Tibial nerve (tissue), 4 donors: ENCODE measurements around the gene NKAPL. TPM values are rescaled to one million over a fixed set of nuclear protein-coding genes. Genes with fewer than 3 reads are reported as not detected.
A peak's percentile ranks its signal among the peaks of the same experiment; 100 is the strongest.

ENCODE experiments used
- DNase-seq, 2 donors: peaks; one replicate each; pipeline ENCODE4 v3.0.0-alpha.2; 2019; ENCODE audit warnings: low spot score in 2 of 2
- H3K27ac ChIP-seq, 4 donors: fragments of 200-600 bp; sonication (generic) in 3 of 4; one replicate each; pipeline ENCODE4 v1.5.1; 2017 to 2019; ENCODE audit warnings: mild to moderate bottlenecking in 1 of 4
- H3K27me3 ChIP-seq, 2 donors: fragments of 200-600 bp; sonication (generic) in 1 of 2; one replicate each; pipeline versions ENCODE4 v1.5.1 to v1.6.0; 2017 to 2019
- H3K36me3 ChIP-seq, 3 donors: fragments of 200-600 bp; sonication (generic); one replicate each; pipeline ENCODE4 v1.5.1; 2018 to 2019
- H3K4me1 ChIP-seq, 4 donors: fragments of 200-600 bp; sonication (generic) in 3 of 4; one replicate each; pipeline ENCODE4 v1.5.1; 2017 to 2019
- H3K4me3 ChIP-seq, 4 donors: fragments of 200-600 bp; sonication (generic) in 3 of 4; one replicate each; pipeline ENCODE4 v1.5.1; 2017 to 2019; ENCODE audit warnings: mild to moderate bottlenecking in 1 of 4, moderate library complexity in 1 of 4
- H3K9me3 ChIP-seq, 4 donors: fragments of 200-600 bp; sonication (generic) in 3 of 4; one replicate each; pipeline ENCODE4 v1.5.1; 2017 to 2019
- EP300 ChIP-seq, 2 donors: sonication (generic); formaldehyde crosslinking; IDR thresholded peaks; one replicate each; pipeline ENCODE4 v1.6.1; 2017; ENCODE audit warnings: antibody characterized with exemption in 2 of 2, mild to moderate bottlenecking in 1 of 2
- POLR2A ChIP-seq, 2 donors: fragments of 450-650 bp; IDR thresholded peaks; one replicate each; pipeline ENCODE4 v1.6.1; 2017; ENCODE audit warnings: antibody characterized with exemption in 2 of 2, mild to moderate bottlenecking in 2 of 2, moderate library complexity in 2 of 2
- WGBS, 2 donors: methylation state at CpG; one replicate each; pipeline ENCODE4 v1.1.5; 2018; 5-methylcytosine and 5-hydroxymethylcytosine counted together
- total RNA-seq, 4 donors: library from RNA; depleted of rRNA; stranded (reverse); fragments of >200 nt; gene quantifications; one replicate each; pipeline ENCODE4 v1.1.0, GENCODE V29; 2016
- TF ChIP-seq, protein P1 (sequence below), 5 experiments: fragments of 200-600 bp in 3 of 5; fragments of 450-650 bp in 2 of 5; sonication (generic) in 3 of 5; IDR thresholded peaks; one replicate each; pipeline ENCODE4 v1.5.1; 2016 to 2019; ENCODE audit warnings: antibody characterized with exemption in 5 of 5, mild to moderate bottlenecking in 3 of 5, moderate library complexity in 2 of 5

The NKAPL gene
- total RNA-seq, 4 donors from 2014 or later: 1.2 to 4.2 (median 1.8) TPM

- Histone ChIP-seq H3K9me3 (peaks cover 0 to 24% (median 0%) of the 10 kb centered on the region in 4 donors), H3K27ac (no peak overlapping the region), H3K4me1 (peaks cover 0 to 16% (median 7%) of the 10 kb centered on the region in 4 donors), H3K36me3 (no peaks in the 10 kb centered on the region), H3K27me3 (no peaks in the 10 kb centered on the region), H3K4me3 (no peak overlapping the region)
- no peak for DNase-seq
- TF ChIP-seq, protein P1, sequence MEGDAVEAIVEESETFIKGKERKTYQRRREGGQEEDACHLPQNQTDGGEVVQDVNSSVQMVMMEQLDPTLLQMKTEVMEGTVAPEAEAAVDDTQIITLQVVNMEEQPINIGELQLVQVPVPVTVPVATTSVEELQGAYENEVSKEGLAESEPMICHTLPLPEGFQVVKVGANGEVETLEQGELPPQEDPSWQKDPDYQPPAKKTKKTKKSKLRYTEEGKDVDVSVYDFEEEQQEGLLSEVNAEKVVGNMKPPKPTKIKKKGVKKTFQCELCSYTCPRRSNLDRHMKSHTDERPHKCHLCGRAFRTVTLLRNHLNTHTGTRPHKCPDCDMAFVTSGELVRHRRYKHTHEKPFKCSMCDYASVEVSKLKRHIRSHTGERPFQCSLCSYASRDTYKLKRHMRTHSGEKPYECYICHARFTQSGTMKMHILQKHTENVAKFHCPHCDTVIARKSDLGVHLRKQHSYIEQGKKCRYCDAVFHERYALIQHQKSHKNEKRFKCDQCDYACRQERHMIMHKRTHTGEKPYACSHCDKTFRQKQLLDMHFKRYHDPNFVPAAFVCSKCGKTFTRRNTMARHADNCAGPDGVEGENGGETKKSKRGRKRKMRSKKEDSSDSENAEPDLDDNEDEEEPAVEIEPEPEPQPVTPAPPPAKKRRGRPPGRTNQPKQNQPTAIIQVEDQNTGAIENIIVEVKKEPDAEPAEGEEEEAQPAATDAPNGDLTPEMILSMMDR (IDR thresholded peaks at IDR 0.05): no peak
- TF ChIP-seq EP300 (IDR thresholded peaks at IDR 0.05): no peak
- TF ChIP-seq POLR2A (IDR thresholded peaks at IDR 0.05): no peak
- 0% methylated on average over 1 of the region's 1 CpG for WGBS, 2 donors
These were observed 2.1 kb upstream of the NKAPL start for GRCh38 chr6:28257042-28257441.

- WGBS, 2 donors: 34 to 39% methylated on average over 2 of the region's 2 CpGs
- TF ChIP-seq POLR2A (IDR thresholded peaks at IDR 0.05) (no peak), EP300 (IDR thresholded peaks at IDR 0.05) (no peak)
These were observed 4.8 kb downstream of the NKAPL start for GRCh38 chr6:28263922-28264321.

DNA sequence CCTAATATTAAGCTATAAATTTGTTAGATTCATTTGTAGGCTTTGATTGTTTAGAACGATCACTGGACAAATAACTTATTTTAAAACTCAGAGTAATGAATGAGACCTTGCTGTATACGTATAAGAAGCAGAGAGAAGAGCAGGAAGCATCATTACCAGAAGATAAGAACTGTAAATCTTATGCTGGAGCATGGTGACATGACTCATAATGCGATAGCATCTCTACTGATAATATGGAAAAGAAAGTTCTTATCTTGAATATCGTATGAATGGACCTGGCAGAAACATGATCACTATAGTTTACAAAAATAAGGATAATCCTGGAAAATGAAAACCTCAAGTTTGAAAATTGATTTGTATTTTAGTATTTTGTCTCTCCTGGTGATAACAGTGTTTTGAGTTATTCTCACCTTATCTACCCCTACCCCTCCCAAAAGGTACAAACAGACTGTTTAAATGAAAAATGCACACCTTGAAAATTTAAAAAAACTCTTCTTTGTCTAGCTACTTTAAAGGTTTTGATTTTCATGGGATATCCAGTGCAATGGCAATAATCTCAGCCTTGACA is 5.8 kb downstream of the NKAPL start:
- WGBS, 2 donors: 69 to 70% methylated on average over 4 of the region's 4 CpGs
- TF ChIP-seq EP300 (IDR thresholded peaks at IDR 0.05): no peak
- no peak for TF ChIP-seq POLR2A (IDR thresholded peaks at IDR 0.05)
- TF ChIP-seq, protein P1 (IDR thresholded peaks at IDR 0.05): no peak
- DNase-seq: no peak
- Histone ChIP-seq H3K9me3 (peaks cover 0 to 14% (median 0%) of the 10 kb centered on the region in 4 donors), H3K27me3 (no peaks in the 10 kb centered on the region), H3K4me1 (peaks cover 0 to 31% (median 2%) of the 10 kb centered on the region in 4 donors), H3K4me3 (no peak overlapping the region), H3K36me3 (peaks cover 0 to 2% (median 0%) of the 10 kb centered on the region in 3 donors), H3K27ac (no peak overlapping the region)

More at GRCh38 chr6:28263922-28264321, 4.8 kb downstream of the NKAPL start:
- Histone ChIP-seq H3K4me3 (no peak overlapping the region), H3K9me3 (peaks cover 0 to 24% (median 0%) of the 10 kb centered on the region in 4 donors), H3K36me3 (no peaks in the 10 kb centered on the region), H3K4me1 (peaks cover 0 to 31% (median 5%) of the 10 kb centered on the region in 4 donors), H3K27me3 (no peaks in the 10 kb centered on the region), H3K27ac (no peak overlapping the region)
- no peak for DNase-seq

DNA sequence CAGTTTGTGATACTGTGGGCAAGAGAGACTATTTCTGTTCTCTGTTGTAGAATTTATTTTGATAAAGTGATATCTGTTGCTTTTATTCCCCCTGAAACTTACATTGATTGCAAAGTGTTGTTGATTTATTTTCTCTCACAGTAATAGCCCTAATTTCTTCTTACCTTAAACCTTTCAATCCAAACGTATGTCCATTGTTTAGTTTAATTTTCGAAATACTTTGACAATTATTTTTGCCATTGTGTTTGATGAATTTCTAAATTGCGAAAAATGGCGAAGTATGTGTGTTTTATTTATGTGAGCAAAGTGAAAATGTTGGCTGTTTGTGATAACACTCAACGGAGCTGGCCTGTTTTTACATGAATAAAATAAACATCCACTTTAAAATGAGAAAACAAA is 7.5 kb downstream of the NKAPL start:
- H3K27ac ChIP-seq: peak overlapping the region; percentile 57 to 93 (median 86)
- DNase-seq: no peak

DNA sequence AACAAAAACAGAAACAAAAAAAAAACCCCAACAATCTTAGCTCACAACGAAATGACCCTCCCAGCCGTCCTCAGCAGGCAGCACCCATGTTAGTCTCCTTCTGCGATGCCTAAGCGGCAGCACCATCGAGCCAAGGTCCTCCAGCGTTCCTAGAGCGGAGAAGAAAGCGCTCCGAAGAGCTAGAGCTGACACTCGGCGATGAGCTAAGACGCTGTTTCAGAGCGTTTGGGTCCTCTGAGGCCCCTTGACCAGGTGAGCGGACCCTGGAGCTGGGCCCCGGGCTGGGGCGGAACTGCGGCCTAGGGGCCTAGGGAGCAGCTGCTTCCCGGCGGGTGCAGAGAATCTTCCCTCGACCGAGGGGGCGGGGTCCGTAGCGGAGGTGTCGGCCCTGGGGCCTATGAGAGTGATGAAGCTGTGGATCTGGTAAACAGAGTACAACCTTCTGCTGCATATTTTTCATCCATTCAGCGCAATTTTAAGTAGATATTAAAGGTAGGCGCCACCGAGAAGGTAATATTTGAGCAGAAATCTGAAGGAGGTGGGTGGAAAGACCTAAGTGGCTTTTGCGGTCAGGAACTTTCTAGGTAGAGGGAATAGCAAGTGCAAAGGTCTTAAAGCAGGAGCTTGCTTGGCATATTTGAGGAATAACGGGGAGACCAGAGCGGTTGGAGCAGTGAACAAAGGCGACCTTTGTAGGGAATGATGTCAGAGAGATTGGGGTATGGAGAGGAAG is 8.0 kb downstream of the NKAPL start, which contains the start of gene ZSCAN26:
ZSCAN26 (plus strand) TSS at position 182 of the 733 bp plus-strand sequence. CDS start 4,777 bp downstream, outside the sequence.
- 0 to 1% methylated on average over 24 to 32 of the region's 32 CpGs for WGBS, 2 donors
- peak within 1 kb of the TSS; percentile 57 to 93 (median 86) for H3K27ac ChIP-seq
- TF ChIP-seq, protein P1 (IDR thresholded peaks at IDR 0.05): no peak
- peak; percentile 37 to 88 for TF ChIP-seq EP300 (IDR thresholded peaks at IDR 0.05)

More for the DNA sequence above, 7.5 kb downstream of the NKAPL start:
- WGBS, 2 donors: 5 to 8% methylated on average over 5 of the region's 5 CpGs
- peaks cover 0 to 31% (median 2%) of the 10 kb centered on the region in 4 donors for H3K4me1 ChIP-seq
- no peaks in the 10 kb centered on the region for H3K27me3 ChIP-seq
- TF ChIP-seq EP300 (IDR thresholded peaks at IDR 0.05) (no peak), POLR2A (IDR thresholded peaks at IDR 0.05) (no peak)
- TF ChIP-seq, protein P1 (IDR thresholded peaks at IDR 0.05): no peak
- H3K36me3 ChIP-seq: peaks cover 0 to 13% (median 0%) of the 10 kb centered on the region in 3 donors
- H3K4me3 ChIP-seq: peak overlapping the region; percentile 10 to 90 (median 60)
- no peaks in the 10 kb centered on the region for H3K9me3 ChIP-seq

More for the DNA sequence above, 8.0 kb downstream of the NKAPL start, which contains the start of gene ZSCAN26:
- H3K27me3 ChIP-seq: no peaks in the 10 kb centered on the region
- DNase-seq: peak; percentile 49 to 74
- peak within 1 kb of the TSS; percentile 41 to 90 (median 77) for H3K4me3 ChIP-seq
- peaks cover 0 to 31% (median 2%) of the 10 kb centered on the region in 4 donors for H3K4me1 ChIP-seq
- peaks cover 0 to 18% (median 0%) of the 10 kb centered on the region in 3 donors for H3K36me3 ChIP-seq
- H3K9me3 ChIP-seq: no peaks in the 10 kb centered on the region
